Activated T-helper 1 cell treated with Interleukin-2 at 50 U/mL for 16 hours (primary cell): Measurements from ENCODE around the gene PVR.
"Not testable (repeated sequence)": the region's sequence is repeated elsewhere in the genome, so short reads cannot be mapped to it uniquely, and the experiment has no call there.

Source experiments
- DNase-seq: peaks from one replicate; pipeline ENCODE4 v3.0.0-alpha.2; 2020; ENCODE audit warnings: low read depth

PVR gene

GRCh38 chr19:44618640-44619357, 24.9 kb upstream of the PVR start:
- DNase-seq: no peak

GRCh38 chr19:44620667-44621066, 23.0 kb upstream of the PVR start:
- DNase-seq: no peak

GRCh38 chr19:44621367-44621766, 22.3 kb upstream of the PVR start:
- DNase-seq: no peak

GRCh38 chr19:44623080-44623479, 20.6 kb upstream of the PVR start:
- DNase-seq: no peak

GRCh38 chr19:44623626-44624025, 20.1 kb upstream of the PVR start:
- no peak for DNase-seq

GRCh38 chr19:44624840-44625354, 18.8 kb upstream of the PVR start:
- DNase-seq: no peak

GRCh38 chr19:44625637-44626036, 18.1 kb upstream of the PVR start:
- not testable (repeated sequence) for DNase-seq

GRCh38 chr19:44626048-44626624, 17.6 kb upstream of the PVR start:
- no peak for DNase-seq

- no peak for DNase-seq
These were observed 16.1 kb upstream of the PVR start for GRCh38 chr19:44627631-44628030.

- no peak for DNase-seq
These were observed 14.9 kb upstream of the PVR start for GRCh38 chr19:44628793-44629192.

- DNase-seq: not testable (repeated sequence)
These were observed 12.1 kb upstream of the PVR start for GRCh38 chr19:44631611-44632010.

- not testable (repeated sequence) for DNase-seq
These were observed 9.7 kb upstream of the PVR start for GRCh38 chr19:44634058-44634457.

- DNase-seq: no peak
These were observed 8.9 kb upstream of the PVR start for GRCh38 chr19:44634785-44635184.

- DNase-seq: no peak
These were observed 7.9 kb upstream of the PVR start for GRCh38 chr19:44635581-44636438.

GRCh38 chr19:44636439-44637389, 7.0 kb upstream of the PVR start:
- no peak for DNase-seq

- no peak for DNase-seq
These were observed 6.3 kb upstream of the PVR start for GRCh38 chr19:44637390-44637764.

- DNase-seq: no peak
These were observed 3.2 kb upstream of the PVR start for GRCh38 chr19:44640518-44640917.

- no peak for DNase-seq
These were observed 2.0 kb upstream of the PVR start for GRCh38 chr19:44641501-44642265.

GRCh38 chr19:44642377-44642776, 1.3 kb upstream of the PVR start:
- no peak for DNase-seq

- DNase-seq: no peak
These were observed 799 bp downstream of the PVR start for GRCh38 chr19:44644402-44645016.
